GM21528 (cell line): Measurements from ENCODE around the gene ARMC9.
"Not testable (repeated sequence)": the region's sequence is repeated elsewhere in the genome, so short reads cannot be mapped to it uniquely, and the experiment has no call there.

Experiments
- ATAC-seq: cut with Tn5 transposase; IDR thresholded peaks from one replicate; pipeline ENCODE4 v1.9.1; 2021; ENCODE audit warnings: mild to moderate bottlenecking, moderate library complexity; ENCODE audit not compliant: unreplicated experiment, low FRiP score

The ARMC9 gene

DNA sequence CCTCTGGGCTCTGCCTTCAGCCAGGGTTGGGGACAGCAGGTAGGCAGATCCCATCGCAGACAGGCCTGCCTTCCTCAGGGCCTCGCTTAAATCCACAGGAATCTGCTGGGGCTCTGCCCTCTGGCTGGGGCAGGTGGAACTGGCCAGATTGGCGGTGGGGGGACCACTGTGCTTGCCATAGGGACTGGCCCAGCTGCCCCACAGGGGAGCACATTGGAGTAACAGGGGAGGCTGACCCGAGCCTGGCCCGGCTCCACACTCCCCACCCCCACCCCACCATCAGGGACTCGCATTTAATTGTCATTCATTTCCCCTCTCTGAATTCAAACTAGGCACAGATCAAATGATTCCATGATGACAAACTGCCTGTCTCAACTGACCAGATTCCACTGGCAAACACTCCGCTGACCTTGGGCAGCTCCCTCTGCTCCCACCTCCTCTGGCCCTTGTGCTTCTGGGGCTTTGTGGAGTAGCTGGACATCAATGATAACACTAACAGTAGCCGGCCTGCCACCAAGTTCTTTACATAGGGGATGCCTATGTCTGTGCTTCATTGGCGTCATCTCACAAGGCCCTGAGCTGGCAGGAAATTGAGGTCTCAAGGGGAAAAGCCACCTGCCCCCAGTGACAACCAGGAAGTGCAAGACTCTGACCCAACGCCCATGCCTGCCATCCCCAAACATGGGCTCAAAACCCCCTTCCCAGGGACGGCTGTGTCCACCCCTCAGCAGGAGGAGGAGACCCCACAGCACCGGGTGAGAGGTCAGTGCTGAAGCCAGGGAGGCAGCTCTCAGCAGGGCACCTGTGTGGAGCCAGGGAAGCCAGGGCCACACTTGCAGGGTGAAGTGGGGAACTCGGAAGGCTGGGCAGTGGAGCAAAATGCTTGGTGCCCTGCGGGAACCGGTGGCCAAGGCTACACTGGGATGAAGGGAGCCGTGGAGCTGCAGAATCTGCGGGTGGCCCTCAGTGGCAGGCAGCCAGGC is 195.0 kb downstream of the ARMC9 start:
- ATAC-seq: peak; percentile 47

DNA sequence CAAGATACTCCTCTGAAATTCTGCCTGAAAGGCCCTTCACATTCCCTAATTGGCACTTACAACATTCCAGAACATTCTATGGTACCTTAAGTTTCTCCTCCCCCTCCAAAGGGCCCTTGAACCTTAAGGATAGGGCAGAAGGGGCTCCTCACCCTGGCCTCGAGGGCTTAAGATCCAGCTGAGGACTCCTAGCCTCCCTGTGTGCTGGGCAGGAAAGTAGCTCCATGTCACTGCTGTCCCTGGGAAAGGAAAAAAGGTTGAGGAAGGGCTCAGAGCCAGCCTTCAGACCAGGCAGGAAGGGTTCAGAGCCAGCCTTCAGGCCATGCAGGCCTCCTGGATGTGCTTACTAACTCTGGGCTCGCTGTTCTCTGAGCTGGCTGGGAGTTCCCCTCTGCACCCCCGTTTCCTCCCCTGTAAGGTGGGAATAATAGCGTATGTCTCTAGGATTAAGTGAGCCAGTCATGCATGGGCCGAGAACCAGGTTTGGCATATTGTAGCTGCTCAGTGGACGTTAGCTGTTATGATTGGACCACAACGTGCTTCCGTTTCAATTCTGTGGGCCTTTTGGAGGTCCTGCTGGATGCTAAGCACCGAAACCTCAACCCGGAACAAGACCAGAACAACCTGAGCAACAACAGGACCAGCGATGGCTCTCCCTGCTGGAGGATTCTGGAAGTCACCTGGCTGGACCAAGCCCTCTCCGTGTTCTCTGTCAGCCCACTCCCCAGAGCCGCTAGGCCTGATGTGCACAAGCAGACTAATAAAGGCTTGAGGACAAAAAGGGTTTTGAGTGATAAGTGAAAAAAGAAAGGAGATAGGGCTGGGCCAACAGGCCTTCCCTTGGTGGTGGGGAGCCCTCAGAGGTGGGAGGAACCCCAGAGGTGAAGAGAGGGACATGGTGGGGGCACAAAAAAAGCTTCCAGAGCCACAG is 196.0 kb downstream of the ARMC9 start:
- ATAC-seq: peak; percentile 45

DNA sequence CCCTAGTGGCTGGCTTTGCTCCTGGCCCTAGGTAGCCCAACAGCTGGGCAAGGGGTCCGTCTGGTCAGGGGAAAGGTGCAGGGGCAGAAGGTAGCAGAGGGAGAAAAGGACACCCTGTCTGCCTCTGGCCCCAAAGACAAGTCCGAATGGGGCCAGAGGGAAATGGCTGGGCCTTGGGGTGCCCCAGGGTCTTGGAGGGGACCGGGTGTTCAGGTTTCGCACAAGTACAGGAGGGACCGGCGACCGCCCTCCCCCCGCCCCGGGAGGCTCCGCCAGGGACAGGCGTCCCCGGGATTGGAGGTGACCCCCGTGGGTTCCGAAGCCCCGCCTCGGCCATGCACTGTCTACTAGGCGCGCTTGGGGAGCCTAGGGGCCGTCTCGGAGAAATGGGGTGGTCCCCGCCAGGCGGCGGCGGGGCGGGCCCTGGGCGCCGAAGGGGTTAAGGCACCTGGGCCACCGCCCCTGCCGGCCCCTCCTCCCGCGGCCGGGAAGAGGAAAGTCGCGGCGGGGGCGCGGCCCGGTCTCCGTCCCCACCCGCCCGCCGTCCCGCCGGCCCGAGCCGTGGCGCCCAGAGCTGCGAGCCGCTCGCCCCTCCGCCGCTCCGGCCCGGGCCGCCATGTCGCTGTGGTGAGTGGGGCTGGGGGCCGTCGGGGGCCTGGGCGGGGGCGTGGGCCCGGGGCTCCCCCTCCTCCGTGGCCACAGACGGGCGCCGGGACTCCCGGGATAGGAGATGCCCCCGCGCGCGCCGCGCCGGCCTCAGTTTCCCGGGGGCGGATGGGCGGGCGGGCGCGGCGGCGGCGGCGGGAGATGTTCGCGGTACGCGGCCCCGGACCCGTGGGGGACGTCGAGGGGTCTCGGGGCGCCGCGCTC is 197.0 kb downstream of the ARMC9 start, which contains the start of gene B3GNT7:
Gene B3GNT7, plus strand, starts transcription at position 523 of the 870 bp plus-strand sequence. Its CDS starts 94 bp downstream, at position 617.
- peak; percentile 28 for ATAC-seq

DNA sequence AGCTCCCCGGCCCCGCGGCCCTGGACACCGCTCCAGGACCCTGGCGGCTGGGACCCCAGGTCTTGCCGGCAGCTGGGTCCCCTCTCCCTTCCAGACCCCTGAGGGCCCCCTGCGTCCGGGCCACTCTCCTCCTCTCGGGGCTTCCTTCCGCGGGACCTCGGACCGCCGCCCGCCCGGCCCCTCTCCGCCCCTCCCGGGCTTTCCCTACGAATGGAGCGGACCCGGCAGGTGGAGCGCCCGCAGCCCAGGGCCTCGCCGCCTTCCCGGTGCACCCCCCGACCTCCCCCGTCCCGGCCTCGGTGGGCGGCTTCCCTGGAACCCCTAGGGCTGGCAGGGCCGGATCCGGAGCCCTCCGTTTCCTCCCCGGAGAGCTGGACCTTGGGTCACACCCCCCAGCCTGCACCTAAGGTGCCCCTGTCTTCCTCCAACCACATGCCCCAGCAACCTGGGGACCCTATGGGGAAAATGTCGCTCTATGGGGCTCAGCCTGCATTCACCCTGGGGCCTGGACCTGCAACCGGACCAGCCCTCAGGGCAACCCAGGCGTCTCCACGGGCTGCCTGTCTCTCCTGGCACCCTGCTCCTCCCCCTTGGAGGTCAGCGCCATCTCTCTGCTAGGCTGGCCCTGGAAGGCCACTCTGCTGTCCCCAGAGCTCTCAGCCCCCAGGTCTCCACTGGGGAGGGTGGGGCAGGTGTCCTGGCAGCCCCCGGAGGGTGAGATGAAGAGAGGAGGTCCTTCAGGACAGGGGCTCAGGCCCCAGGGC is 197.8 kb downstream of the ARMC9 start:
- no peak for ATAC-seq

DNA sequence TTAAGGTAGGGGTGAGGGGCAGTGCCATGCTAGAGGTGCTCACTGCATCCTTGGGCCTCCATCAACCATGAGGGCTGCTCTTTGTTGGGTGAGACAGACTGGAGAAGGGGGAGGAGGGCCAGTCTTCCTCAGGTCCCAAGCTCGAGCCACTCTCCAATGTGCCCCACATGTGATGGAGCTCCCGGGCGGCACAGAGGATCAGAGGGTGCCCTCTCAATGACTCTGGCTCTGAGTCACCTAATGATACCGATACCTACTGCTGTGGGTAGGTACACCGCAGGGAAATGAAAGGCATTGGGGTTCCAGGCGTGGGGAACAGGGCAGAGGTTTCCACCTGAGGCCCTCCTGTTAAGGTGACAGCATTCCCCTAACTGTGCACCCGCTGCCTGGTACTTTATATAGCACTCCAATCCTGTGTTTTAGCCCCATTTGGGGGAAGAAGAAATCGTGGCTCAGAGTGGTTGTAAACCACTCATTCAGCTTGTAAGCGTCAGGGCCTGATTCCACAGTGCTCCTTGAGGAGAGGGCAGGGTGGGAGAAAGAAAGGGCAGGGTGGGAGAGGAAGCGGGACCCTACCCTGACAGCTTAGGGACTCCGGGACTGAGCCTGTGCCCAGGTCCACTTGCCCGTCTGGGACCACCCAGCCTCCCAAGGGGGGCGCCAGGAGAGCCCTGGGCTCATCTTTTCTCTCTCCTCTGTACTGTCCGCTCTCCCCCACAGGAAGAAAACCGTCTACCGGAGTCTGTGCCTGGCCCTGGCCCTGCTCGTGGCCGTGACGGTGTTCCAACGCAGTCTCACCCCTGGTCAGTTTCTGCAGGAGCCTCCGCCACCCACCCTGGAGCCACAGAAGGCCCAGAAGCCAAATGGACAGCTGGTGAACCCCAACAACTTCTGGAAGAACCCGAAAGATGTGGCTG is 198.8 kb downstream of the ARMC9 start:
- no peak for ATAC-seq

DNA sequence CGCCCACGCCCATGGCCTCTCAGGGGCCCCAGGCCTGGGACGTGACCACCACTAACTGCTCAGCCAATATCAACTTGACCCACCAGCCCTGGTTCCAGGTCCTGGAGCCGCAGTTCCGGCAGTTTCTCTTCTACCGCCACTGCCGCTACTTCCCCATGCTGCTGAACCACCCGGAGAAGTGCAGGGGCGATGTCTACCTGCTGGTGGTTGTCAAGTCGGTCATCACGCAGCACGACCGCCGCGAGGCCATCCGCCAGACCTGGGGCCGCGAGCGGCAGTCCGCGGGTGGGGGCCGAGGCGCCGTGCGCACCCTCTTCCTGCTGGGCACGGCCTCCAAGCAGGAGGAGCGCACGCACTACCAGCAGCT is 199.5 kb downstream of the ARMC9 start:
- ATAC-seq: no peak

DNA sequence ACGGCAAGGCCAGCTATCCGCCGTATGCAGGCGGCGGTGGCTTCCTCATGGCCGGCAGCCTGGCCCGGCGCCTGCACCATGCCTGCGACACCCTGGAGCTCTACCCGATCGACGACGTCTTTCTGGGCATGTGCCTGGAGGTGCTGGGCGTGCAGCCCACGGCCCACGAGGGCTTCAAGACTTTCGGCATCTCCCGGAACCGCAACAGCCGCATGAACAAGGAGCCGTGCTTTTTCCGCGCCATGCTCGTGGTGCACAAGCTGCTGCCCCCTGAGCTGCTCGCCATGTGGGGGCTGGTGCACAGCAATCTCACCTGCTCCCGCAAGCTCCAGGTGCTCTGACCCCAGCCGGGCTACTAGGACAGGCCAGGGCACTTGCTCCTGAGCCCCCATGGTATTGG is 200.2 kb downstream of the ARMC9 start:
- no peak for ATAC-seq

DNA sequence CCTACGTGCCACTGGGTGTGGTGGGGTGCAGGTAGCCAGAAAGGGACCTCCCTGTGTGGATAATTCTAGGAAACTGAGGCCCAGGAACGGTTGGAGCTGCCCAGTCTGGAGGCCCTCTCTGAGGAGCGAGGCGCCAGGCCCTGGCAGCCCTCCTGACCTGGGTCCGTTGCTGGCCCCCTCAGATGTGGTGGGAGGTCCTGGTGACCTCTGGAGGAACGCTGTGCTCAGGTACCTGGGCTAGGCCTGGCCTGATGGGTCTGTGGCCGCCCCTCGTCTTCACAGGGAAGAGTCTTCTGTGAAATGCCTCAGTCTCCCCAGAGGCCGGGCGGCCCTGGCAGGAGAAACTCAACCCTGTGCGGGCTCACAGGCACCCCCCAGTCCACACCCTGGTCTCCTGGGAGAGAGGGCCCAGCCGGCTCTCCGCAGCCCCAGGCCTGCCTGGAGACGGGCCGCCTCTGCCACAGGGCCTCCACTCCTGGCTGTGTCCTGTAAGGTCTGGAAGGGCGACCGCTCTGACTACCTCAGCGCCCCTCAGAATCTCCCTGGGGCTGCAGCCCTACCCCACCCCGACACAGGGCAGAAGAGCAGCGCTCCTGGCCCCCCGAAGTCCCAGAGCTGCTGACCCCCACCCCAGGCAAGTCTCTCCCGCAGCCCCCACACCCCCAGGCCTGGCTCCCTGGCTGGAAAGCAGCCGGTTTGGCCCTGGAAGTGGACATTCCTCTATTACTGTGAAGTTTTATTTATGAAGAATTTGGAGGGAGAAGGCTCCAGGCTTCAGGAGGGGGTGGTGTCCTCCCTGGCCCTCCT is 200.8 kb downstream of the ARMC9 start:
- ATAC-seq: no peak

DNA sequence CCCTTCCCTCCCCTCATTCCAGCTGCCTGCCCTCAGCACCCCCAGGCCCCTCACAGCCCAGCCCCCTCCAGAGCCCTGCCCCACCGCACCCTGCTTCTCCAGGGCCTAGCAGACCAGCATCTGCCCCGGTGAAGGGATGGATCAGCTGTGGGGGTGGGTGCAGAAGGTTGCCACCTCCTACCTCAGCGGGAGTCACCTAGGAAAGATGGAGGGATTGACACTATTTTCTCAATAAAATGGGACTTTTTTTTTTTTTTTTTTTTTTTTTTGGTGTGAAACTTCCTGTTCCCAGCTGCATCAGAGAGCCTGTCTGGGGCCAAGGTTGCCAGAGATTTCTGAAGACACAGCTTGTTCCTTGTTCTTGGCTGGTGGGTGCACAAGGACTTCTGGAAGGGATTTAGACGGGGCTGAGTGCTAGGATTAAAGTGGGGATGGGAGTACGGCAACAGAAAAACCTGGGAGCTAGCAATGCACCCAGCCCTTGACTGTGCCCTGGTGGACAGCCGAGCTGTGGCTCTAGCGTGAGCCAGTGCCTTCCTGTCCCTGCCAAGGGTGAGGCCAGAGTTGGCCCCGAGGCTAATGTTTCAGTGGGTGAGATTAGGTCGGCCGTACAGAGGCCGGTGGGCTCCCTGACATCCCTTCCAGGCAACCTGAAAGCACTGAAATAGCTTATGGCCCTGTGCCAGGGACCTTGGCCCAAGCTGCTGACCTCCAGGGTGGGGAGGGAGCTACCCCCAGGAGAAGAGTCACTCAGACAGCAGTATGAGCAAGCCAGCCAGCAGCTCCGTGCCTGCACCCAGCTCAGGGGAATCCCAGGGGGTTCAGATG is 201.6 kb downstream of the ARMC9 start:
- no peak for ATAC-seq

DNA sequence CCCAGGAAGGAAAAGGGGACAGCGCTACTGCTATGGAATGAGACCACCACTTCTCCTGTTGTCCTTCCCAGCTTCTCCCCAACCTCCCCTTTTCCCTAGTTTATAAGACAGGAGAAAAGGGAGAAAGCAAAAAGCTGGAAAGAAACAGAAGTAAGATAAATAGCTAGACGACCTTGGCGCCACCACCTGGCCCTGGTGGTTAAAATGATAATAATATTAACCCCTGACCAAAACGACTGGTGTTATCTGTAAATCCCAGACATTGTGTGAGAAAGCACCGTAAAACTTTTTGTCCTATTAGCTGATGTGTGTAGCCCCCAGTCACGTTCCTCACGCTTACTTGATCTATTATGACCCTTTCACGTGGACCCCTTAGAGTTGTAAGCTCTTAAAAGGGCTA is 202.2 kb downstream of the ARMC9 start:
- not testable (repeated sequence) for ATAC-seq

DNA sequence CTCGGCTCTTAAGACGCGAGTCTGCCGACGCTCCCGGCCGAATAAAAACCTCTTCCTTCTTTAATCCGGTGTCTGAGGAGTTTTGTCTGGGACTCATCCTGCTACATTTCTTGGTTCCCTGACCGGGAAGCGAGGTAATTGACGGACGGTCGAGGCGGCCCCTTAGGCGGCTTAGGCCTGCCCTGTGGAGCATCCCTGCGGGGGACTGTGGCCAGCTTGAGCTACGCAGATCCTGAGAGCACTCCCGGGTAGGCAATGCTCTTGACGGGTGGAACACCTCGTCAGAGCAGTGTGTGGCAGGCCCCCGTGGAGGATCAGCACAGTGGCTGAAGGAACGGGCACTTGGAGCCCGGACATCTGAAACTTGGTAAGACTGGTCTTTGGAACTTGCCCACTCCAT is 202.7 kb downstream of the ARMC9 start:
- ATAC-seq: not testable (repeated sequence)

DNA sequence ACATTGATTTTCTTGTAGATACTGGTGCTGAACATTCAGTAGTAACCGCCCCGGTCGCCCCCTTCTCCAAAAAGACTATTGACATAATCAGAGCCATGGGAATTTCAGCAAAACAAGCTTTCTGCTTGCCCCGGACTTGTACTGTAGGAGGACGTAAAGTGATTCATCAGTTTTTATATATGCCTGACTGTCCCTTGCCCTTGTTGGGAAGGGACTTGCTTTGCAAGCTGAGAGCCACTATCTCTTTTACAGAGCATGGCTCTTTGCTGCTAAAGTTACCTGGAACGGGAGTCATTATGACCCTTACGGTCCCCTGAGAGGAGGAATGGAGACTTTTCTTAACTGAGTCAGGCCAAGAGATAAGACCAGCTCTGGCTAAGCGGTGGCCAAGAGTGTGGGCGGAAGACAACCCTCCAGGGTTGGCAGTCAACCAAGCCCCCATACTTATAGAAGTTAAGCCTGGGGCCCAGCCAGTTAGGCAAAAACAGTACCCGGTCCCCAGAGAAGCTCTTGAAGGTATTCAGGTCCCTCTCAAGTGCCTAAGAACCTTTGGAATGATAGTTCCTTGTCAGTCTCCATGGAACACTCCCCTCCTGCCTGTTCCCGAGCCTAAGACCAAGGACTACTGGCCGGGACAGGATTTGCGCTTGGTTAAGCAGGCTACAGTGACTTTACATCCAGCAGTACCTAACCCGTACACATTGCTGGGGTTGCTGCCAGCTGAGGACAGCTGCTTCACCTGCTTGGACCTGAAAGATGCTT is 205.2 kb downstream of the ARMC9 start:
- not testable (repeated sequence) for ATAC-seq

DNA sequence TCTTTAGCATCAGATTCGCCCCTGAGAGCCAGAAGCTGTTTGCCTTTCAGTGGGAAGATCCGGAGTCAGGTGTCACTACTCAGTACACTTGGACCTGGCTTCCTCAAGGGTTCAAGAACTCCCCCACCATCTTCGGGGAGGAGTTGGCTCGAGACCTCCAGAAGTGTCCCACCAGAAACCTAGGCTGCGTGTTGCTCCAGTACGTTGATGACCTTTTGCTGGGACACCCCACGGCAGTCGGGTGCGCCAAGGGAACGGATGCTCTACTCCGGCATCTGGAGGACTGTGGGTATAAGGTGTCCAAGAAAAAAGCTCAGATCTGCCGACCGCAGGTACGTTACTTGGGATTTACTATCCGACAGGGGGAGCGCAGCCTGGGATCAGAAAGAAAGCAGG is 205.8 kb downstream of the ARMC9 start:
- ATAC-seq: not testable (repeated sequence)

DNA sequence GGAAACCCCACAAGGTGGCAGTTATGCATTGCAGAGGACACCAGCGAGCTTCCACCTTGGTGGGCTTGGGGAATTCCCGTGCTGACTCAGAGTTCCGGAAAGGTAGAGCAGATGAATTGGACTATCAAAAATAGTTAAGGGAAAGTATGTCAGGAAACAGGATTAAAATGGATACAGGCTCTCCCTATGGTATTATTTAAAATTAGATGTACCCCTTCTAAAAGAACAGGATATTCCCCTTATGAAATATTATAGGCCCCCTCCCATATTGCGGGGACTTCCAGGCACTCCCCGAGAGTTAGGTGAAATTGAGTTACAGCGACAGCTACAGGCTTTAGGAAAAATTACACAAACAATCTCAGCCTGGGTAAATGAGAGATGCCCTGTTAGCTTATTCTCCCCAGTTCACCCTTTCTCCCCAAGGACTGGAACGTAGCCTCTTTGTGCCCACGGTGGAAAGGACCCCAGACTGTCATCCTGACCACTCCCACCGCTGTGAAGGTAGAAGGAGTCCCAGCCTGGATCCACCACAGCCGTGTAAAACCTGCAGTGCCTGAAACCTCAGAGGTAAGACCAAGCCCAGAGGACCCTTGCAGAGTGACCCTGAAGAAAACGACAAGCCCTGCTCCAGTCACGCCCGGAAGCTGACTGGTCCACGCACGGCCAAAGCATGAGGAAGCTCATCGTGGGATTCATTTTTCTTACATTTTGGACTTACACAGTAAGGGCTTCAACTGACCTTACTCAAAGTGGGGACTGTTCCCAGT is 207.4 kb downstream of the ARMC9 start:
- ATAC-seq: not testable (repeated sequence)

DNA sequence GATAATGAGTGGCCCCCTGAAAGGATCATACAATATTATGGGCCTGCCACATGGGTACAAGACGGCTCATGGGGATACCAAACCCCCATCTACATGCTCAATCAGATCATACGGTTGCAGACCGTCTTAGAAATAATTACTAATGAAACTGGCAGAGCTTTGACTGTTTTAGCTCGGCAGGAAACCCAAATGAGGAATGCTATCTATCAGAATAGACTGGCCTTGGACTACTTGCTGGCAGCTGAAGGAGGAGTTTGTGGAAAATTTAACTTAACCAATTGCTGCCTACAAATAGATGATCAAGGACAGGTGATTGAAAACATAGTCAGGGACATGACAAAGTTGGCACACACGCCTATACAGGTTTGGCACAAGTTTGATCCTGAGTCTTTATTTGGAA is 209.3 kb downstream of the ARMC9 start:
- not testable (repeated sequence) for ATAC-seq
